CD4-positive, alpha-beta T cell treated with Interleukin-10 for 1 hour (primary cell): ENCODE results near the gene NPRL2.
"Not testable (repeated sequence)": the region's sequence is repeated elsewhere in the genome, so short reads cannot be mapped to it uniquely, and the experiment has no call there.

Experiments used
- DNase-seq: peaks from one replicate; pipeline ENCODE4 v3.0.0-alpha.2; 2020

NPRL2 gene

GRCh38 chr3:50326182-50326541 lies 24.4 kb downstream of the NPRL2 start:
- no peak for DNase-seq

- DNase-seq: no peak
Observed at GRCh38 chr3:50325497-50326181, 24.9 kb downstream of the NPRL2 start.

DNA sequence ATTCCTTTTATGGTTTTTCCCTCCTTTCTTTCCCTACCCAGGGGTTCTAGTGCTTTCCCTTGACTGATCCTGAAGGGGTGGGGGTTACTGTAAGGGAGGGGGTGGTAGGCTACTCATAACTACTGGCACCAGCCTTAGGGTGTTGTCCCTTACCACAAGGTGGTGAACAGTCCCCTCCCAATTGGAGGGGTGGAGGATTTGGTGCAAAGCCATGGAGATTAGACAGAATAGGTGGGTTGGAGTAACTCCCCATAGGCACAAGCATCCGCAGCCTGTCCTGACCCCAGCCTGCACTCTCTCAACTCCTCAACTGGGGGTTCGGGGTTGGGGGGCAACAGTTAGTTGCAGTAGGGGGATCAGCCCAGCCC lies 25.5 kb downstream of the NPRL2 start:
- DNase-seq: no peak

GRCh38 chr3:50324351-50325112 lies 26.0 kb downstream of the NPRL2 start:
- peak; percentile 72 for DNase-seq

DNA sequence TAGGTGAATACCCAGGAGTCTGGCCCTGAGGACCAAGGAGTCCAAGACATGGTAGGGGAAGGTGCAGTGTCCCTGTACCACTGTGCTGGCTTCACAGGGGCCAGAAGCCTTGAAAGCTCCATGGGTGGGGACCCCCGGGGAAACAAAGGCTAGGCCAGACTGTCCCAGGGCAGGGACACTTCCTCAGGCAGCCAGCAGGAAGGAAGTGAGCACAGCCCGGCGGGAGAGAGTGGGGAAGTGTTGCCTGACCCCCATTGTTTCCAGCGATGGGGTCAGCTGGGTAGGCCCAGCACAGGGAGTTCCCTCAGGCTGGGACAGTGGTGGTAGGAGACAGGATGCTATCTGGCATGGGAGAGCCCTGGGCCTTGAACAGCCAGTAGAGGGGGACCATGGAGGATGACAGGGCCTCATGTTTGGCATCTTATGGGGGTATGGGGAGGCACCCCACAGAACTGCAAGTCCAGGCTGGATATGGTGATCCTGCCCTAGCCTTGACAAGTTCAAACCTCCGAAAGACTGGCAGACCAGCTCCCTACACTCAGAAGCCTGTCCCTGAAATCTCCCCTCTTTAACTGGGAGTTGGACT lies 26.9 kb downstream of the NPRL2 start:
- DNase-seq: no peak

- no peak for DNase-seq
Observed at GRCh38 chr3:50323092-50323600, 27.4 kb downstream of the NPRL2 start.

DNA sequence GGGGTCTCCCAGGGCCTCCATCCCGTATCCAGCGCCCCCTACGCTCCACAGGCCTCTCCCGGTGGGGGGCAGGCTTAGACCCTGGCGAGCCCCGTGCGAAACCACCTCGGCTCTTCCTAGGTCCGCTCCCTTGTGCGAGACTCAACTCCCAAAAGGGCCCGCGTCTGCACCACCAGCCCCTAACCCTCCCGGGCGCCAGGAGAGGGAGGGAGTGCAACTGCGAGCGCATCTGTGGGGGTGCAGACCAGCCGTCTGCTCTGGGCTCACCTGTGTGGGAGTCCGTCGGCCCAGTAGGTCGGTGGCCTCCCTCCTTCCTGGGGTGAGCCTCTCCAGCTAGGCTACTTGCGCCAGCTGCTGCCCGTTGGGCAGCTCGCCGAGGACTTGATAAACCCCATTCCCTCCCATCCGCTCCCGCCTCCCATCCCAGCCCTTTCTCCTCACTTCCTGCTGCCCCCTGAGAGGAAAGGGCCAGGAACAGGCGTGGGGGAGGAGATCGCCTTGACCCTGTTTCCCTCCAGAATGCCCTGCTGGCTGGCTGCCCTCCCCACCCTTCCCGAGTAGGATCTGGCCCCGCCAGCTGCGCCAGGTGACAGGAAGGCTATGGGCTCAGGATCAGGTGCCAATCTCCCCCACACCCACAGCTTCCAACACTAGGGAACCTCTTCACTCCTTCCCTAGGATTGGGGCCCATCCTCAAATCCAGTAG lies 28.0 kb downstream of the NPRL2 start, which contains the start of gene HYAL2:
TSS of gene HYAL2 (minus strand) at position 360 of the 706 bp plus-strand sequence. CDS start 2,256 bp downstream, outside the sequence.
- no peak for DNase-seq

GRCh38 chr3:50322115-50322385 lies 28.5 kb downstream of the NPRL2 start:
- DNase-seq: no peak

GRCh38 chr3:50321336-50322114 lies 29.1 kb downstream of the NPRL2 start:
- DNase-seq: peak; percentile 88

DNA sequence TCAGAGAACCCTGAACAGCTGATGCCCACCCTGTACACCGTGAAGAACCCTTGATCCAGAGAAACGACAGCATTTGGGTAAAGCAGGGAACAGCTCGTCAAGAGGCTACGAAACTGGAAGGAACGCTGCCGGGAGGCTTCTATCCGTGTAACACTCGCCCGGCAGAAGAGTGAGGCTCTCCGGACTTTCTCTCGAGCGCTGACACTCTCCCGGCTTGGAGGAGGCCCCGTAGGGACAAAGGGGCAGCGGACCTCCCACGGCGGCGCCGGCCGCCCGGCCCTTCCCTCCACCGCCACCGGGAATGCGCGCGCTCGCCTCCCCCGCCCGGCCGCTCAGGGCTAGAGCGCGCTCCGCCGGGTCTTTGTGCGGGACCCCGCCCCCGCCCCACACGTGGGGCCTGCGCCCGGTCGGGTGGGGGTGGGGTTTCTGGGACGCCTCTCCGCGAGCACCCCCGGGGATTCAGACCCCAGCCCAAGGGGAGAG lies 29.7 kb downstream of the NPRL2 start:
- DNase-seq: no peak

GRCh38 chr3:50319894-50320625 lies 30.5 kb downstream of the NPRL2 start:
- no peak for DNase-seq

GRCh38 chr3:50319181-50319893 lies 31.2 kb downstream of the NPRL2 start:
- no peak for DNase-seq

DNA sequence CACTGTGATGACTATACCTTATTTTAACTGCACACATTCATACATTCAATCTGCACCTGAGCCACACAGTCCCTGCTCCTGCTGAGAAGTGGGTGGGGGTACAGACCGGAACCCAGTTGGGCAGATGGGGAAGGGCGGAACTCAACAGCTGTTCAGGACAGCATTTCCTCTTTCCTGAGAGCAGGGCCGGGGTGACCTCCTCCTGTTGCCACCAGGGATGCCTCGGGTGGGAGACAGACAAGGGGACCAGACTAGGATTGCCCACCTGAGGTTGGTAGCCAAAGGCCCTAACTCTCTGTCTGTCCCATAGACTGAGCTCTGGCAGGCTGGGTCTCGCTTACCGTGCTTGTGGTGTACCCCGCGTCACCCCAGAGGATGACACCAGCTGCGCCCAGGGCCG lies 32.0 kb downstream of the NPRL2 start:
- DNase-seq: no peak

GRCh38 chr3:50318163-50318562 lies 32.4 kb downstream of the NPRL2 start:
- DNase-seq: no peak

- no peak for DNase-seq
Observed at GRCh38 chr3:50317300-50317699, 33.3 kb downstream of the NPRL2 start.

GRCh38 chr3:50316657-50317242 lies 33.8 kb downstream of the NPRL2 start:
- peak; percentile 79 for DNase-seq

DNA sequence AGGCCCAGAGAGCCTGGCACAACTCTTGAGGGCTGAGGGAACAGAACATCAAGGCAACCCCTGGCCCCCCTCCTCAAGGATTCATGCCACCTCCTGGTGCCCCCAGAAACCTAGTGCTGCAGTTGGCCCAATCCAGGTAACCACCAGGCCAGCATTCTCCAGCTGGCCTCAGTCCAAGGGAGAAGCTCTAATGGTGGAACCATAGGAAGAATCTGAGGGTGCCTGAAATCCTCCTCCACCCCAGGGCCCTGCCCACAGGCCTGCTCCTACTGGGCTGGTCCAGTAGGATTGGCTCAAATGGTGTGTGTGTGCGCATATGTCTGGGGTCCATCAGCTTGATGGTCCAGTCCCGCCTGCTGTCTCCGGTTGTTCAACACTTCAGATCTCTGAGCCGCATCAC lies 35.8 kb downstream of the NPRL2 start:
- DNase-seq: no peak

- no peak for DNase-seq
Observed at GRCh38 chr3:50314342-50314741, 36.2 kb downstream of the NPRL2 start.

DNA sequence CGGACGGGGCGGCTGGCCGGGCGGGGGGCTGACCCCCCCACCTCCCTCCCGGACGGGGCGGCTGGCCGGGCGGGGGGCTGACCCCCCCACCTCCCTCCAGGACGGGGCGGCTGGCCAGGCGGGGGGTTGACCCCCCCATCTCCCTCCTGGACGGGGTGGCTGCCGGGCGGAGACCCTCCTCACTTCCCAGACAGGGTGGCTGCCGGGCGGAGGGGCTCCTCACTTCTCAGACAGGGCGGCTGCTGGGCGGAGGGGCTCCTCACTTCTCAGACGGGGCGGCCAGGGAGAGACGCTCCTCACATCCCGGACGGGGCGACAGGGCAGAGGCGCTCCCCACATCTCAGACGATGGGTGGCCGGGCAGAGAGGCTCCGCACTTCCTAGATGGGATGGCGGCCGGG lies 38.5 kb downstream of the NPRL2 start:
- DNase-seq: not testable (repeated sequence)

GRCh38 chr3:50304601-50305000 lies 46.0 kb downstream of the NPRL2 start:
- no peak for DNase-seq
